ENCODE results near the gene NRXN2.

The NRXN2 gene

DNA sequence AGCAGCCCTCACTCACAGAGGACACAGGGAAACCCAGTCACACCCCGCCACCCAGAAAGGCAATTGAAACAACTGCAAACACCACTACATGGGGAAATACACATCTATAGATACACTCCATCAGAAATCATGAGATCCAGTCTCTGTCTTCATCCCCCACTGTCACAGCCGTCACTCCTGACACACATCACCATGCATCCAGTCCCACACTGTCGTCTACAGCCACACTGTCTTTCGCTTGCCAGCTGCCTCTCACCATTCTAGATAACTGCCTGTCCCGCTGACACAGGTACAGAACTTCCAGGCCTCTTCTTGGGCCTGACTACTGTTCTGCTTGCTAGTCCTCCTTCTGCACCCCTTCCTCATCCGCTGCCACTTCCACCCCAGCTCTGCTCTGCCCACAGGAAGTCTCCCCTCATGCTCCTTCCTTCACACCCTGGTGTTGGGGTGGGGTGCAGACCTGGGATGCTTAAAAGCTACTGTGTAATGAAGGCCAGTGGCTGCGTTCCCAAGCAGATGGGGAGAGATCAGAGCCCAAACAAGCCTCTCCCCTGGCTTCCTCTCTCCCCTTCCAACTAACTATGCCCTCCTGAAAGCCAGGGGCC lies 89.3 kb downstream of the NRXN2 start:
- Histone ChIP-seq H3K27ac (ENCODE audit: extremely low read depth, low read depth, low read length) (no peak overlapping the region), H3K4me3 (ENCODE audit: low read depth, low read length) (no peak overlapping the region), H3K36me3 (ENCODE audit: control insufficient read depth in 2 of 2, insufficient read depth in 1 of 2, low read length in 2 of 2) (no peaks in the 10 kb centered on the region), H3K9me3 (ENCODE audit: control insufficient read depth, insufficient read depth, low read depth, low read length) (no peaks in the 10 kb centered on the region), H3K4me1 (ENCODE audit: control insufficient read depth, insufficient read depth, low read length) (no peaks in the 10 kb centered on the region)
- ChIA-PET POLR2A (no interaction called here), CTCF (no interaction called here)
- no peak for TF ChIP-seq ZNF48 (tag by site-specific recombination; IDR thresholded peaks at IDR 0.05)

DNA sequence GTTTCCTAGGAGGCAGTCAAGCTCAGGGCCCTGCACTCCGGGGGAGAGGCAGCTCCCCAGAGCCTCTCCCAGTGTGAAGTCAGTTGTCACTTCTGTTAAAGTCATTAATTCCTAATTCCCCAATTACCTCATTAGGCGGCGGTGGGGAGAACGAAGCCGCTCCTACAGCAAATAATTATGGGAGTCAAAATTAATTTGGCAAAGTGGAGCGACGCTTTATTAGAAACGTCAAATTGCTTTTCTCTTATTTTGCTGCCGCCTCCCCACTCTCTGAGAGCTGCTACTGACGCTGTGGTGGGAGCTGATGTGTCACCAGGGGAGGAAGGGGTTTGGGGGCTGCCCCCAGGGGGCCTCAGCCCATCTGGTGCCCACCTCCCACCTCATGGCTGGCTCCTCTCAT lies 90.3 kb downstream of the NRXN2 start:
- Histone ChIP-seq H3K36me3 (ENCODE audit: control insufficient read depth in 2 of 2, insufficient read depth in 1 of 2, low read length in 2 of 2) (no peaks in the 10 kb centered on the region), H3K4me1 (ENCODE audit: control insufficient read depth, insufficient read depth, low read length) (no peaks in the 10 kb centered on the region), H3K4me3 (ENCODE audit: low read depth, low read length) (no peak overlapping the region), H3K27ac (ENCODE audit: extremely low read depth, low read depth, low read length) (no peak overlapping the region), H3K9me3 (ENCODE audit: control insufficient read depth, insufficient read depth, low read depth, low read length) (no peaks in the 10 kb centered on the region)
- TF ChIP-seq ZNF248 (tag by site-specific recombination; IDR thresholded peaks at IDR 0.05) = no peak
- no peak for TF ChIP-seq ZNF140 (tag by site-specific recombination; IDR thresholded peaks at IDR 0.05)
- TF ChIP-seq ZNF521 (tag by site-specific recombination; IDR thresholded peaks at IDR 0.05) = no peak
- TF ChIP-seq, protein P1, sequence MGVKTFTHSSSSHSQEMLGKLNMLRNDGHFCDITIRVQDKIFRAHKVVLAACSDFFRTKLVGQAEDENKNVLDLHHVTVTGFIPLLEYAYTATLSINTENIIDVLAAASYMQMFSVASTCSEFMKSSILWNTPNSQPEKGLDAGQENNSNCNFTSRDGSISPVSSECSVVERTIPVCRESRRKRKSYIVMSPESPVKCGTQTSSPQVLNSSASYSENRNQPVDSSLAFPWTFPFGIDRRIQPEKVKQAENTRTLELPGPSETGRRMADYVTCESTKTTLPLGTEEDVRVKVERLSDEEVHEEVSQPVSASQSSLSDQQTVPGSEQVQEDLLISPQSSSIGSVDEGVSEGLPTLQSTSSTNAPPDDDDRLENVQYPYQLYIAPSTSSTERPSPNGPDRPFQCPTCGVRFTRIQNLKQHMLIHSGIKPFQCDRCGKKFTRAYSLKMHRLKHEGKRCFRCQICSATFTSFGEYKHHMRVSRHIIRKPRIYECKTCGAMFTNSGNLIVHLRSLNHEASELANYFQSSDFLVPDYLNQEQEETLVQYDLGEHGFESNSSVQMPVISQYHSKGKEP (tag by site-specific recombination; IDR thresholded peaks at IDR 0.05) = no peak
- TF ChIP-seq, protein P2, sequence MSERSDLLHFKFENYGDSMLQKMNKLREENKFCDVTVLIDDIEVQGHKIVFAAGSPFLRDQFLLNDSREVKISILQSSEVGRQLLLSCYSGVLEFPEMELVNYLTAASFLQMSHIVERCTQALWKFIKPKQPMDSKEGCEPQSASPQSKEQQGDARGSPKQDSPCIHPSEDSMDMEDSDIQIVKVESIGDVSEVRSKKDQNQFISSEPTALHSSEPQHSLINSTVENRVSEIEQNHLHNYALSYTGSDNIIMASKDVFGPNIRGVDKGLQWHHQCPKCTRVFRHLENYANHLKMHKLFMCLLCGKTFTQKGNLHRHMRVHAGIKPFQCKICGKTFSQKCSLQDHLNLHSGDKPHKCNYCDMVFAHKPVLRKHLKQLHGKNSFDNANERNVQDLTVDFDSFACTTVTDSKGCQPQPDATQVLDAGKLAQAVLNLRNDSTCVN (tag by site-specific recombination; optimal IDR thresholded peaks at IDR 0.05) = no peak
- ChIA-PET CTCF (interaction anchor here (1.1 kb wide), 1 partner anchor 17 kb away, joined by 3 read pairs; no protein-coding TSS in a partner anchor), POLR2A (no interaction called here)

DNA sequence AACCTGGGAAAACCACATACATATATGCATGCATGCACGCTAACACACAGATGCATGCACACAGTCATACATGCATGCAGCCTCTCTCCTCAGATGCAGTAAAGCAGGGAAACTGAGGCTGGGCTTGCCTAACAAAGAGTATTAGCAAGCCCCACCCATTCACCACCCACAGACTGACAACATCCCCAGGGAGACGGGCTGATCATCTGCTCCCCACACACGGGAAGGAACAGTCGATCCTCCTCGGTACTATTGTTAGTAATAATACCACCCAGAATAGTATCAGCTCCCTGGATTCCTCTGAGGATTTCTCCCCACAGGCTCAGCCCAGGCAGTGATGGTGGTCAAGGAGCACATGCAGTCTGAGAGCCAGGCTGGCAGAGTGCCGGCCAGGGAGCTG lies 90.8 kb downstream of the NRXN2 start:
- TF ChIP-seq IKZF3 (tag by site-specific recombination; IDR thresholded peaks at IDR 0.05) = no peak
- TF ChIP-seq ZXDB (tag by site-specific recombination; IDR thresholded peaks at IDR 0.05) = no peak
- no peak for TF ChIP-seq ZNF24 (tag by site-specific recombination; IDR thresholded peaks at IDR 0.05)
- Histone ChIP-seq H3K27ac (ENCODE audit: extremely low read depth, low read depth, low read length) (no peak overlapping the region), H3K9me3 (ENCODE audit: control insufficient read depth, insufficient read depth, low read depth, low read length) (no peaks in the 10 kb centered on the region), H3K36me3 (ENCODE audit: control insufficient read depth in 2 of 2, insufficient read depth in 1 of 2, low read length in 2 of 2) (no peaks in the 10 kb centered on the region), H3K4me3 (ENCODE audit: low read depth, low read length) (no peak overlapping the region), H3K4me1 (ENCODE audit: control insufficient read depth, insufficient read depth, low read length) (no peaks in the 10 kb centered on the region)
- CTCF ChIA-PET = interaction anchor here (1.1 kb wide), 1 partner anchor 17 kb away, joined by 3 read pairs; no protein-coding TSS in a partner anchor
- POLR2A ChIA-PET = no interaction called here

DNA sequence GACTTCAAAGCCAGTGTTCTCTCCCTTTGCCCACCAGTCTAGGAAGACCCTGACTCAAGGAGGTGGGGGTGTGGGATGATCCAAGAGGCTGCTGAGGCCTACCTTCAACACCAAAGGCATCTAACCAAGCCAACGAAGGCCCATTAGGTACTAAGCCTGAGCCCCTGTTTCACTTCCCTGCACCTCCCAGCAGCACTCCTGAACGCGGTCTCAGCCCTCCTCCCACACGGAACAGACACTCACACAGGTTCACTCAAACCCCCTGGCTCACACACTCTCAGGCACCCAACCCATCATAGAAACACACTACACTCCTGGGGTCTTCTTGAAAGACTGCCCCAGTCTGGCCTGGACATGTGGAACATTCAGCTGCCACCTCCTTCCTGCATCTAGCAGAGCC lies 91.3 kb downstream of the NRXN2 start:
- Histone ChIP-seq H3K4me1 (ENCODE audit: control insufficient read depth, insufficient read depth, low read length) (no peaks in the 10 kb centered on the region), H3K36me3 (ENCODE audit: control insufficient read depth in 2 of 2, insufficient read depth in 1 of 2, low read length in 2 of 2) (no peaks in the 10 kb centered on the region), H3K27ac (ENCODE audit: extremely low read depth, low read depth, low read length) (no peak overlapping the region), H3K9me3 (ENCODE audit: control insufficient read depth, insufficient read depth, low read depth, low read length) (no peaks in the 10 kb centered on the region), H3K4me3 (ENCODE audit: low read depth, low read length) (no peak overlapping the region)
- ChIA-PET POLR2A (no interaction called here), CTCF (interaction anchor here (0.6 to 0.9 kb wide), 2 partner anchors 17 to 19 kb away, joined by 3 to 4 read pairs; no protein-coding TSS in a partner anchor)
- TF ChIP-seq ZNF248 (tag by site-specific recombination; IDR thresholded peaks at IDR 0.05) (no peak), ZNF544 (tag by site-specific recombination; IDR thresholded peaks at IDR 0.05) (no peak), ZBTB7A (tag by site-specific recombination; IDR thresholded peaks at IDR 0.05; ENCODE audit: low read depth) (no peak), WT1 (tag by site-specific recombination; IDR thresholded peaks at IDR 0.05) (no peak), ZNF660 (tag by site-specific recombination; IDR thresholded peaks at IDR 0.05) (no peak), GLI4 (tag by site-specific recombination; IDR thresholded peaks at IDR 0.05) (no peak), SP7 (tag by site-specific recombination; IDR thresholded peaks at IDR 0.05) (no peak), ZNF48 (tag by site-specific recombination; IDR thresholded peaks at IDR 0.05) (no peak), ZNF23 (tag by site-specific recombination; IDR thresholded peaks at IDR 0.05; ENCODE audit: borderline replicate concordance) (no peak), ZNF19 (tag by site-specific recombination; IDR thresholded peaks at IDR 0.05; ENCODE audit: low read depth) (no peak), ZNF843 (tag by site-specific recombination; IDR thresholded peaks at IDR 0.05) (no peak)
- TF ChIP-seq, protein P3, sequence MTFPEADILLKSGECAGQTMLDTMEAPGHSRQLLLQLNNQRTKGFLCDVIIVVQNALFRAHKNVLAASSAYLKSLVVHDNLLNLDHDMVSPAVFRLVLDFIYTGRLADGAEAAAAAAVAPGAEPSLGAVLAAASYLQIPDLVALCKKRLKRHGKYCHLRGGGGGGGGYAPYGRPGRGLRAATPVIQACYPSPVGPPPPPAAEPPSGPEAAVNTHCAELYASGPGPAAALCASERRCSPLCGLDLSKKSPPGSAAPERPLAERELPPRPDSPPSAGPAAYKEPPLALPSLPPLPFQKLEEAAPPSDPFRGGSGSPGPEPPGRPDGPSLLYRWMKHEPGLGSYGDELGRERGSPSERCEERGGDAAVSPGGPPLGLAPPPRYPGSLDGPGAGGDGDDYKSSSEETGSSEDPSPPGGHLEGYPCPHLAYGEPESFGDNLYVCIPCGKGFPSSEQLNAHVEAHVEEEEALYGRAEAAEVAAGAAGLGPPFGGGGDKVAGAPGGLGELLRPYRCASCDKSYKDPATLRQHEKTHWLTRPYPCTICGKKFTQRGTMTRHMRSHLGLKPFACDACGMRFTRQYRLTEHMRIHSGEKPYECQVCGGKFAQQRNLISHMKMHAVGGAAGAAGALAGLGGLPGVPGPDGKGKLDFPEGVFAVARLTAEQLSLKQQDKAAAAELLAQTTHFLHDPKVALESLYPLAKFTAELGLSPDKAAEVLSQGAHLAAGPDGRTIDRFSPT (tag by site-specific recombination; IDR thresholded peaks at IDR 0.05) = no peak
- TF ChIP-seq, protein P1 (tag by site-specific recombination; IDR thresholded peaks at IDR 0.05) = no peak
